GM12864 (cell line): Measurements from ENCODE around the gene TARBP1.
"Not testable (repeated sequence)": the region's sequence is repeated elsewhere in the genome, so short reads cannot be mapped to it uniquely, and the experiment has no call there.

ENCODE experiments used
- DNase-seq: peaks from one replicate; pipeline ENCODE4 v3.0.0-alpha.2; 2011; ENCODE audit warnings: low read depth
- H3K4me3 ChIP-seq: 2 replicates; pipeline ENCODE4 v1.5.1; 2011; ENCODE audit warnings: mild to moderate bottlenecking, low read depth, low read length, control low read depth
- TF ChIP-seq, protein P1 (sequence below): IDR thresholded peaks from 2 replicates; pipeline ENCODE4 v1.5.1; 2011; ENCODE audit warnings: low read depth, mild to moderate bottlenecking, moderate library complexity, low read length, control low read depth, inconsistent platforms; ENCODE audit errors: missing control alignments

Gene TARBP1

DNA sequence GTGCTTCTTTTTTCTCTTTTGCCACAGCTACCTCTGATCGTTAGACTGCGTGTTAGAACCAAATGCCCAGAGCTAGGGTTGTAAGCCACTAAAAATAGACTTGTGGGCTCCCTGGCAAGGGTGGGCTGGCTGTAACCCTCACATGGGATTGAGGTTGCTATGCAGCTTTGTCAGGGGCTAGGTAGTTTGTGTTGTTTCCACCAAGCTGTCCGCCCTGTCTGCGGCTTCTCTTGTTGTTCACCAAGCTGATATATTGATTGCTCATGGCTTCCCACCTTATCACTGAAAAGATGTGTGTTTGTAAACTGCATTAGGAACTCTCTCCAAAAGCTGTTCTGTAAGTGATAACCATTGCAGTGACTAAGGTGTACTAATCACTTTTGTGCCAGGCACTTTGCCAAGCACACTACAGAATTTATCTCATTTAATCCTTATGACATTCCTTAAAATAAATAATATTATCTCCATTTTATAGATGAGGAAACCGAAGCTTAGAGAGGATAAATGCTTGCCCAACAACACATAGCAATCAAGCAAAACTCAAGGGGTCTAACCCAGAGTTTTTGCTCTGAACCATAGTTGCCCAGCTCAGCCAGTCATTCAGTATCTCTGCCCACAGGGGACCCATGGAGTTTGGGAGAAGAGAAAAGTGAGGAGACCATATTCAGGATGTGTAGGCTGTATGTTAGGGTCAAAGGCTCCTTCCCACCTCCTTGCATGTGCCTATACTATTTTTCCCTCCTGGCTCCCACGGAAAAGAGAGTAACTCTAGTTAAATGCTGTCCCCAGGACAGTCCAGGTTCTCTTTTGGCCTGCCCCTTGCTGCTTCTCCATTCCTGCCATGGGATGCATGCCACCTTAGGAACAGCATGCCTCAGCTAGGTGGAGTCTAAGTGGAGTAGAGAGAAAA lies 42.2 kb upstream of the TARBP1 start:
- TF ChIP-seq, protein P1, sequence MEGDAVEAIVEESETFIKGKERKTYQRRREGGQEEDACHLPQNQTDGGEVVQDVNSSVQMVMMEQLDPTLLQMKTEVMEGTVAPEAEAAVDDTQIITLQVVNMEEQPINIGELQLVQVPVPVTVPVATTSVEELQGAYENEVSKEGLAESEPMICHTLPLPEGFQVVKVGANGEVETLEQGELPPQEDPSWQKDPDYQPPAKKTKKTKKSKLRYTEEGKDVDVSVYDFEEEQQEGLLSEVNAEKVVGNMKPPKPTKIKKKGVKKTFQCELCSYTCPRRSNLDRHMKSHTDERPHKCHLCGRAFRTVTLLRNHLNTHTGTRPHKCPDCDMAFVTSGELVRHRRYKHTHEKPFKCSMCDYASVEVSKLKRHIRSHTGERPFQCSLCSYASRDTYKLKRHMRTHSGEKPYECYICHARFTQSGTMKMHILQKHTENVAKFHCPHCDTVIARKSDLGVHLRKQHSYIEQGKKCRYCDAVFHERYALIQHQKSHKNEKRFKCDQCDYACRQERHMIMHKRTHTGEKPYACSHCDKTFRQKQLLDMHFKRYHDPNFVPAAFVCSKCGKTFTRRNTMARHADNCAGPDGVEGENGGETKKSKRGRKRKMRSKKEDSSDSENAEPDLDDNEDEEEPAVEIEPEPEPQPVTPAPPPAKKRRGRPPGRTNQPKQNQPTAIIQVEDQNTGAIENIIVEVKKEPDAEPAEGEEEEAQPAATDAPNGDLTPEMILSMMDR, result no peak
- H3K4me3 ChIP-seq, result no peak overlapping the region
- no peak for DNase-seq

DNA sequence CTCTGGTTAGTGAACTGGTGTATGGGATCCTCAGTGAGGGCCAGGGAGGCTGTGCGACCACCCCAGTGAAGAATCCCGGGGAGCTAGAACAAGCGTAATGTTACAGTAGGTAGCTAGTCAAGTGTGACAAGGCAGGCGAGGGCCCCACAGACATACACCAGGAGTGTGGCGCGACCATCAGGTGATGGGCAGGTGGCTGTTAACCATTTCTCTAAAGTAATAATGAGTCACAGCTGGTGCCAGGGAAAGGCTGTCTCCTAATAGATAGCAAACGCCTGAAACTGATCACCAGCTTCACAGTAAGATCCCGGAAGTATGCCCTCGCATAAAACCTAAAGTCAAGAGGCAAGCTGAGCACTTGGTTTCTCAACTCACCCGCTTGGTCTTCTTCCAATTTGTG lies 40.5 kb upstream of the TARBP1 start:
- no peak for DNase-seq
- H3K4me3 ChIP-seq, result no peak overlapping the region
- TF ChIP-seq, protein P1, result no peak

DNA sequence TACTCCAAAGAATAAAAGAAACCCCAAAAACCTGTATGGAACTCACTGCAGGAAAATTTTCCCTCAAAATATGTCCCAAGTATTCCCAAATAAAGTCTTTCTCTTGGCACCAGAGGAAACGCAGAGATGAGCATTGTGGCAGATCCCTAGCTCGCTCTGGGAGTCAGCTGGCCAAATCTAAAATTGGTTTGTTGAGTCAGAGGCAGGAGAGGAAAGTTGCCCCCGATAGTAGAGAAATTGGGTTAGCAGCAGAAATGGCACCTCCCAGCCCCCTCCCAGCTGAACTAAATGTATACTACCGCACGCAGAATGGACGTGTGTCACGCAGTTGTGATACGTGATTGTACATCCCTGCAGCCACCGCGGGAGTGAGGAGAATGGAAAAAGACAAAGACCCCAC lies 39.9 kb upstream of the TARBP1 start:
- no peak overlapping the region for H3K4me3 ChIP-seq
- DNase-seq, result no peak
- TF ChIP-seq, protein P1, result no peak

DNA sequence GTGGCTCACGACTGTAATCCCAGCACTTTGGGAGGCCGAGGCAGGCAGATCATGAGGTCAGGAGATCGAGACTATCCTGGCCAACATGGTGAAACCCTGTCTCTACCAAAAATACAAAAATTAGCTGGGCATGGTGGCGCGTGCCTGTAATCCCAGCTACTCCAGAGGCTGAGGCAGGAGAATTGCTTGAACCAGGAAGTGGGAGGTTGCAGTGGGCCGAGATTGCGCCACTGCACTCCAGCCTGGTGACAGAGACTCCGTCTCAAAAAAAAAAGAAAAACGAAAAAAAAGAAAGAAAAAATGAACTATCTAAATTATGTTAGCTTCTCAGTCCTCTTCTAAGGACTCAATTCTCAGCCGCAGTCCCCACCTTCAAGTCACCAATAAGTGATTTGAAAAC lies 39.1 kb upstream of the TARBP1 start:
- not testable (repeated sequence) for DNase-seq, H3K4me3 ChIP-seq

DNA sequence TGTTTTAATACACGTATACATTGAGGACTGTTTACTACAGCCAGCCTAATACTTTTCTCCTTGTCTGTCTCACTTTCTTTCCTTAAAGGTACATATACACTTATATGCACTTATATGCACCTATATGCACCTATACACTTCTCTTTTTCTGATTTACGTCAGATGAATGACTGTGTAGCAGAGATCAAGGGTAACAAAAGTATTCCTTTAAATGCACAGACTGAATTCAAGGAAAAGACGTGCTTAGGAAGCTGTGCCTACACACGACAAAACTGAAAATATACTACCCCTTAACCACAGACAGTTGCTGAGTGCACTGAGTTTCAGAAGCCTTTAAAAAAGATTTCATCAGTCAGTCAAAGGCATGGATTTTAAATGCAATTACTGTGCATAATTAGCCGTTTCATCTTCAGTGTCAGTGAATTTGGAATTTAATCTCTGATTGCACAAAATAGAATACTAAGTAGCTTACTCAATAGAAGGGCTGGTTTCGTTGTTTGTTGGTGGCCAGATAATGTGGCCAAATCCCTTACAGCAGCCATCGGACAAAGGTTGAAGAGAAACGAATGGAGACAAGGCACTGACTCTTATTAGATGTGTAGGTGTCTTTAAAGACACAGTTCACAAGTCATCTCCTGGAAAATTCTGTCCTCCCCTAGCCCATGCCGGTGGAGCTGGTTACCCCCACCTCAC lies 38.3 kb upstream of the TARBP1 start:
- TF ChIP-seq, protein P1, result no peak
- no peak overlapping the region for H3K4me3 ChIP-seq
- DNase-seq, result no peak

DNA sequence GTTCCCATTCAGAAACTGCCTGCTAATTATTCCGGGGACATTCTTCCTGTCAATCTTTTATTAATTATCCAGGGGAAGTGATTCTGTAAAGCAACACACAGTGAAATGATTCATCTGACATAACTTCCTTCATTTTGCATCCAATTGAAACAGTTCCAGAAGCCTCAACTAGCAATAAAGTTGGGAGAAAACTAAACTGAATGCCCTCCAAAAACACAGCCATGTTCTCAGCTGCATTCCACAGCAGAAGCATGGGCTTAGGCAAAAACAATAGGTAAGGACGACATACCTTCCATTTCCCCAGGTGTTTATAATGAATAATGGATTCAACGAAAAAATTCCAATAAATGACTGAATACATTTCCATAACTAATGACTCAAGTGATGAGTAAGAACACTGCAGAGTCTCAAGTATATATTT lies 36.9 kb upstream of the TARBP1 start:
- H3K4me3 ChIP-seq, result no peak overlapping the region
- DNase-seq, result no peak
- TF ChIP-seq, protein P1, result no peak

DNA sequence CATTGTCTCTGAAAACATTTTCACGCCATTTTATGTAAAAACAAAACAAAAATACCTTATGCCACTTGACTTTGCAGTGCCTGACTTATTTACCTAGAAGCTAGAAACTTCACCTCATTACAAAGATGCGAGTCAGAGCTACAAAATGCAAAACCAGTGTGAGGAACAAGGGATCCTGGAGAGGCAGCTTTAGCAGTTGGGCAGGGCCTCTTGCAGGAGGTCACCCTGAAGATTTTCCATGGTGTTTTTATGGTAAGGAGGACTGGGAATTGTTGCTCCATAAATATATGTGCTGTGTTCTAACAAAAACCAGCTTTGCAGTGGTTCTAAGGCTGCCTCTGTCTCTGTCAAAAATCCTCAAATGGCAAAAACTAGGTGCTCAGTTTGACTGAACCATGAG lies 36.4 kb upstream of the TARBP1 start:
- no peak for DNase-seq
- TF ChIP-seq, protein P1, result no peak
- H3K4me3 ChIP-seq, result no peak overlapping the region
